ENCODE results near the gene KCTD19.
"Not testable (repeated sequence)": the region's sequence is repeated elsewhere in the genome, so short reads cannot be mapped to it uniquely, and the experiment has no call there.

KCTD19 gene

GRCh38 chr16:67326472-67327309 is at the start of gene KCTD19, which contains the start of gene LRRC36:
TSS of gene KCTD19 (minus strand) at chr16:67326741. CDS start at chr16:67326707, 34 bp downstream.
TSS of gene LRRC36 (plus strand) at chr16:67326815. CDS start at chr16:67326863, 48 bp downstream.
- DNase-seq, result no peak

- DNase-seq, result not testable (repeated sequence)
These were observed 49.5 kb upstream of the KCTD19 start for GRCh38 chr16:67376012-67376411.

DNA sequence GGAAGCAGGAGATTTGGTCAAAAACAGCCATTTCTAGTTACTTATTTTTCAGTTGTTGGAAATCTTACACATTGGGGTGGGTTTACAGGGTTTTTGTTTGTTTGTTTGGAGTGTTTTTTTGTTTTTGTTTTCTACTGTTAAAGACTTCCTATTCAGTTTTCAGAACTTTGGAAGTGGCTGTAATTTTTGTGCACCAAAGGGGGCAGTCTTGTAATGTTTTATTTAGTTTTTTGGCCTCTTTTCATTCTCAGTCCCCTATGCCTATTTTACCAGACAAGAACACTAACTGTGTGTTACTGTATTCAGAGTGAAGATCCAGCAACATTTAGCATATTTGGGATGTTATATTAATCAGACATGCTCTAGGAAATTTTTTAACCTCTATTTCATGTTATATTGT is 46.1 kb upstream of the KCTD19 start:
- DNase-seq, result no peak

- DNase-seq, result no peak
These were observed 44.1 kb upstream of the KCTD19 start for GRCh38 chr16:67370661-67371060.

GRCh38 chr16:67364600-67365235 is 38.2 kb upstream of the KCTD19 start:
- no peak for DNase-seq

GRCh38 chr16:67361038-67361437 is 34.5 kb upstream of the KCTD19 start:
- no peak for DNase-seq

- not testable (repeated sequence) for DNase-seq
These were observed 33.2 kb upstream of the KCTD19 start for GRCh38 chr16:67359540-67360269.

- DNase-seq, result no peak
These were observed 31.0 kb upstream of the KCTD19 start for GRCh38 chr16:67357561-67357960.

- DNase-seq, result no peak
These were observed 29.9 kb upstream of the KCTD19 start for GRCh38 chr16:67356396-67356795.

DNA sequence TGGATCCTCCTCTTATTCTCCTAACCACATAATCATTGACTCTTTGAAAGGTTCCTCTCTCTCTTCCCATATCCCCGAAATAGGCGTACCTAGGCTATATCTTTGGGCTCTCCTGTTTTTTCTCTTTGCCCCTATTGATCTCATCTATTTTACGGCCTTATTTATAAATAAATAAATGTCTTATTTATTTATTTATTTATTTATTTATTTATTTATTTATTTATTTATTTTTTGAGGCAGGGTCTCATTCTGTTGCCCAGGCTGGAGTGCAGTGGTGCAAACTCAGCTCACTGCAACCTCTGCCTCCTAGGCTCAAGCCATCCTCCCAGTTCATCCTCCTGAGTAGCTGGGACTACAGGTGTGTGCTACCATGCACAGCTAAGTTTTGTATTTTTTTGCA is 25.9 kb upstream of the KCTD19 start:
- DNase-seq, result not testable (repeated sequence)

DNA sequence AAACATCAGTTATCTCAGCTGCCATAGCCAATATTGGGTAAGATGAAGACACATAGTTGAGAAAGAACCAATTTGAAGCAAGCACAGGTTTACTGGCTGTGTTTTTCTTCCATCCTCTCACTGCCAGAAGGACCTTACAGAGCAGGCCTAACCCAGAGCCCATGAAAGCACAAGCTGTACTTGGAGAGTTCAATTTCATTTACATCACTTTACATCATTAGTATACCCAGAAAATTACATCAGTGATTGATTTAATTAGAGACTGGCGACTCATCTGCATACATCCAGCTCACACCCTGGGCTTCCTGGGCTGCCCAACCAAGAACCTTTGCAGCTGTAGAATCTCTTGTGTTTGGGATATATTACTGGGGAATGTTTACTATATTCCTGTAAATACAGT is 23.8 kb upstream of the KCTD19 start:
- DNase-seq, result no peak

DNA sequence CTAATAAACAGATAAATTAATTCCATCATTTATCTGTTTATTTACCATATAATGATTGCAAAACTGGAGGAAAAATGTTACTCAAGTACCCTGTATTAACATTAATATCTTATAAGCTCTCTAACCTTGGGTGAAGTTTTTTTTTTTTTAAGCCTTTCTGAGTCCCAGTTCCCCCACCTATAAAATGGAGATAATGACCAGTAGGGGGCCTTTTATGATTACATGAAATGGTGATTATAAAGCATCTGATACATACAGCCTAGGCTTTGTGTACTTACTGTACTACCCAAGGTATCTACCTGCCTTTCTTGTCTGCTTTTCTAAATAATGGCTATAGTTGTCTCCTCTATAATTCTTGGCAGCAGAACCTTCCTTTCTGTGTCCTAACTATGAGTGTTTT is 22.6 kb upstream of the KCTD19 start:
- peak; percentile 37 to 42 for DNase-seq

GRCh38 chr16:67346341-67346740 is 19.8 kb upstream of the KCTD19 start:
- no peak for DNase-seq

DNA sequence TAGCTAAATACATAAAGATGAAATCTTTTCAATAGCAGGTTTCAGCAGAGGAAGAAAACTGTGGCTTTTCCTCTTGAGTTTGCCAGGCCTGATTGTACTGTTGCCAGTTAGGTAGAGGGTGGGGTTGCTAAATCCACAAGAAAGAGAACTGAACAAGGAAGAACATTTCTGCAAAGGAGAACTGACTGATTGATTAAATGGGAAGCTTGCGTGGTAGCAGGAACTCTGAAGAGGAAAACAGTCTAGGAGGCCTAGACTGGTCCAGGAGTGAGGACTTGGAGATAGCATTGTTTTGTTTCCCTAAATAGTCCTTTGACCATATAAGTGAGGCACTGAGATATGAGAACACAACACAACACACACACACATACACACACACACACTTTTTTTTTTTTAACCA is 18.9 kb upstream of the KCTD19 start:
- DNase-seq, result no peak

DNA sequence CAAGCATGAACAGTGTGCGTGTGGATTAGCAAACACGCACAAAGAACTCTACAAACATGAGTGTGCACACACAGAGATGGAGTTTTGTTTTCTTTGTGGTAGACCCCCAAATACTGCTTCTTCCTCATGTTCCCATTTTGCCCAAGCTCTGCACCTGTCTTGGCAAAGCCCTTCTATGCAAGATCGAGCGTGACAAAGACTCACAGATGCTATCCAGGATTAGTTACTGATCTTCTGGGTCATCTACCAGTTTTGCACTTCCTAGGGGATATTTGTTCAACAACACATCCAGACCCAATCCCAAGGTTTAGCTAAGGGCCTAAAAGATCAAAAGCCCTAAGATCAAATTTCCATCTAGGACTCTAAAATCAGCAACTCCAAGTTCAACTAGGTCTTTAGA is 16.1 kb upstream of the KCTD19 start:
- no peak for DNase-seq

GRCh38 chr16:67341250-67341649 is 14.7 kb upstream of the KCTD19 start:
- no peak for DNase-seq

GRCh38 chr16:67339453-67339852 is 12.9 kb upstream of the KCTD19 start:
- no peak for DNase-seq

DNA sequence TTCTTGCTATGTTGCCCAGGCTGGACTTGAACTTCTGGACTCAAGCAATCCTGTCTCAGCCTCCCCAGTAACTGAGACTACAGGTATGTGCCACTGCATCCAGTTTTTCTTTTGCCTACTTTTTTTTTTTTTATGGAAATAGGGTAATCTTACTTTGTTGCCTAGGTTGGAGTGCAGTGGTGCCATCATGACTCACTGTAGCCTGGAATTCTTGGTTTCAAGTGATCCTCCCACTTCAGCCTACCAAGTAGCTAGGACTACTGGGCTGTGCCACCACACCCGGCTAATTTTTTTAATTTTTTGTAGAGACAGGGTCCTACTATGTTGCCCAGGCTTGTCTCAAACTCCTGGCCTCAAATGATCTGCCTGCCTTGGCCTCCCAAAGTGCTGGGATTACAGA is 10.1 kb upstream of the KCTD19 start:
- DNase-seq, result no peak

DNA sequence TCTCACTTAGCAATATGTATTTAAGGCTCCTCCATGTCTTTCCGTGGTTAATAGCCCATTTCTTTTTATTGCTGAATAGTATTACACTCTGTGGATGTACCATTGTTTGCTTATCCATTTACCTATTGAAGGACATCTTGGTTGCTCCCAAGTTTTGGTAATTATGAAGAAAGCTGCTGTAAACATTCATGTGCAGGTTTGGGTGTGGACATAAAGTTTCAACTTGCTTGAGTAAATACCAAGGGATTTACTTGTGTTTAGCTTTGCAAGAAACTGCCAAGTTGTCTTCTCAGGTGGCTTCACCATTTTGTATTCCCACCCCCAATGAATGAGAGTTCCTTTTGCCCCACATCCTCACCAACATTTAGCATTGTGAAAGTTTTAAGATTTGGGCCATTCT is 9.6 kb upstream of the KCTD19 start:
- DNase-seq, result no peak

DNA sequence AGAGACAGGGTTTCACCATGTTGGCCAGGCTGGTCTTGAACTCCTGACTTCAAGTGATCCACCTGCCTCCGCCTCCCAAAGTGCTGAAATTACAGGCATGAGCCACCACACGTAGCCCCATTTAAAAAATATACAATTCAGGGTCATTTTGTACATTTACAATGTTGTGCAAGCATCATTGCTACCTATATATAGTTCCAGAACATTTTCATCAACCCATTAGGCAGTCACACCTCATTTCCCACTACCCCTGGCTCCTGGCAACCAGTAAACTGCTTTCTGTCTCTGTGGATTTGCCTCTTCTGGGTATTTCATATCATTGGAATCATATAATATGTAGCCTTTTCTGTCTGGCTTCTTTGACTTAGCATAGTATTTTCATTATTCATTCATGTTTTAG is 6.8 kb upstream of the KCTD19 start:
- no peak for DNase-seq

DNA sequence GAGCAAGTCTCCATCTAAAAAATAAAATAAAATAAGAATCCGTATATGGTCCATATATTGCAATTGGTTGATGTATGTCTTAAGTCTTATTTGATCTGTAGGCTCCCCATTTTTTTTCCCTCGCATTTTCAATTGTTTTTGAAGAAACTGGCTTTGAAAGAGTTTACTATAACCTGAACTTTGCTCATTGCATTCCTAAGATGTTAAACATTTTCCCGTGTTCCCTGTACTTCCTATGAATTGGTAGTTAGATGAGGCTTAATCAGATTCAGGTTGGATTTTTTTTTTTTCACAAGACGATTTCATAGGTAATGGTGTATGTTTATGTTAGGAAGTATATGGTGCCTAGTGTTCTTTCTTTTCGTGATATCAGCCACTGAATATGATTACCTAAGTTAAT is 3.4 kb upstream of the KCTD19 start:
- DNase-seq, result no peak

DNA sequence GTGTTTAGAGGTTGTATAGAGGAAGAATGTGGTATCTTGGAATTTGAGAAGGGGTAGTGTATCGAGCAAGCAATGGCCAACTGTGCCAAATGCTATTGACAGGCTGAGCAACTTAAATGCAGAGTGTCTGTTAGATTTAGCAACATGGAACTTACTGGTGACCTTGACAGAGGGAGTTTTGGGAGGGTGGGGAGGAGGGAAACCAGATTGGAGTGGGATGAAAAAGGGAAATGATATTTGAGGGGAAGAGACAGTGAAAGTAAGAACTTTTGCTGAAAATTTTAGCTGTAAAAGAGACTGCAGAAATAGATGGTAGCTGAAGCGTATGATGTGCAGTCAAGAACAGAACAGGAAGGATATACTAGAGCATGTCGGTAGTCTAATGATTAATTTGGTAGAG is 1.2 kb upstream of the KCTD19 start:
- no peak for DNase-seq

DNA sequence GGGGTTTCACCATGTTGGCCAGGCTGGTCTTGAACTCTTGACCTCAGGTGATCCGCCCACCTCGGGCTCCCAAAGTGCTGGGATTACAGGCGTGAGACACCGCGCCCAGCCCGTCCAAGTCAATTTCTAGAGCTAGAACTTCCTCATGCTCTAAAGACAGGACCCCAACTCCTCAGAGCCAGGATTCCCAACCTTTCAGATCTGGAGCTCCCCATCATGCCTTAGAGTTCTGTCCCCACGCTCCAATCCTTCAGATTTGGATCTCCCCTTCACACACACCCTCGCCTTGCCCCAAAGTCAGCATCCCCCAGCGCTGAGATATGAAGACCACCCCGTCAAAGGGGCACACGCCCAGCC is 448 bp downstream of the KCTD19 start:
- DNase-seq, result no peak

GRCh38 chr16:67317853-67318252 is 8.7 kb downstream of the KCTD19 start:
- no peak for DNase-seq

Measured in SHP77 (cell line).